Neural progenitor cell (in vitro differentiated cells): ENCODE results near the gene OAS1.

ENCODE experiments used
- CTCF ChIP-seq: fragments of 200-600 bp; sonication (generic); IDR thresholded peaks from 2 replicates; pipeline ENCODE4 v1.5.1; 2017; ENCODE audit warnings: antibody characterized with exemption, mild to moderate bottlenecking
- EZH2 ChIP-seq: fragments of 200-600 bp; sonication (generic); IDR thresholded peaks from 2 replicates; pipeline ENCODE4 v1.6.1; 2017; ENCODE audit warnings: antibody characterized with exemption, mild to moderate bottlenecking, moderate library complexity

DNA sequence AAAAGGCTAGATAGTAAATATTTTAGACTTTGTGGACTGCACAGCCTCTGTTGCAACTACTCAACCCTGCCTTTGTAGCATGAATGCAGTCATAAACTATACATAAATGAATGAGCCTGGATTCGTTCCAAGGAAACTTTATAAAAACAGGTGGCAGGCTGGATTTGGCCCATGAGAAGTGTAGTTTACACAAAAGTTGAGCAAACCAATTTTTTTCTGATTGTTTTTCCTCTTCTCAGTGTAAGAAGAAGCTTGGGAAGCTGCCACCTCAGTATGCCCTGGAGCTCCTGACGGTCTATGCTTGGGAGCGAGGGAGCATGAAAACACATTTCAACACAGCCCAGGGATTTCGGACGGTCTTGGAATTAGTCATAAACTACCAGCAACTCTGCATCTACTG lies 9.5 kb downstream of the OAS1 start:
- TF ChIP-seq CTCF (no peak), EZH2 (no peak)
